Naive thymus-derived CD4-positive, alpha-beta T cell (primary cell): ENCODE data around the gene IVNS1ABP. TPM values are rescaled to one million over a fixed set of nuclear protein-coding genes. Genes with fewer than 3 reads are reported as not detected.

Experiments used
- ATAC-seq: fragments of 150-1000 bp; cut with Tn5 transposase; 2 replicates; pipeline ENCODE4 v1.10.0; 2021; ENCODE audit warnings: mild to moderate bottlenecking, moderate library complexity
- CTCF ChIA-PET: fragments of 350-600 bp; sonication (Branson Sonifier 250); formaldehyde crosslinking; loops from one replicate; lab custom pipeline; 2021; ENCODE audit warnings: antibody characterized with exemption; lab: Charles Lee
- POLR2A ChIA-PET: fragments of 350-600 bp; sonication (Branson Sonifier 250); formaldehyde crosslinking; loops from one replicate; lab custom pipeline; 2021; ENCODE audit warnings: antibody characterized with exemption, inconsistent platforms; lab: Charles Lee
- DNase-seq, 9 donors: peaks; one replicate each; pipeline versions ENCODE4 v3.0.0 to v3.0.0-alpha.2; 2020 to 2022; ENCODE audit warnings: mixed read lengths in 1 of 9
- H3K27ac ChIP-seq: one replicate; pipeline ENCODE4 v1.7.0; 2013; ENCODE audit warnings: mild to moderate bottlenecking, low read depth, low read length, moderate library complexity
- H3K27me3 ChIP-seq, 2 donors: one replicate each; pipeline ENCODE4 v1.7.0; 2013; ENCODE audit warnings: low read length in 2 of 2, mild to moderate bottlenecking in 2 of 2, moderate library complexity in 2 of 2; ENCODE audit not compliant: control insufficient read depth in 2 of 2, insufficient read depth in 2 of 2
- H3K36me3 ChIP-seq, 3 experiments: 1 replicate in 2 of 3; 2 replicates in 1 of 3; pipeline ENCODE4 v1.7.0; 2013; ENCODE audit warnings: low read length in 3 of 3, mild to moderate bottlenecking in 3 of 3, moderate library complexity in 1 of 3; ENCODE audit not compliant: insufficient read depth in 3 of 3, control insufficient read depth in 2 of 3
- H3K4me1 ChIP-seq, 2 donors: one replicate each; pipeline ENCODE4 v1.7.0; 2013; ENCODE audit warnings: low read length in 2 of 2, mild to moderate bottlenecking in 2 of 2, moderate library complexity in 1 of 2; ENCODE audit not compliant: control insufficient read depth in 2 of 2, insufficient read depth in 2 of 2
- H3K4me3 ChIP-seq: 2 replicates; pipeline ENCODE4 v1.7.0; 2013; ENCODE audit warnings: mild to moderate bottlenecking, low read length
- H3K9me3 ChIP-seq, 3 experiments: 1 replicate in 2 of 3; 2 replicates in 1 of 3; pipeline ENCODE4 v1.7.0; 2013; ENCODE audit warnings: low read length in 3 of 3; ENCODE audit not compliant: control insufficient read depth in 2 of 3
- H3K27ac Mint-ChIP-seq, 9 donors: one replicate each; pipeline ENCODE4 v1.8.0; 2020 to 2022; ENCODE audit warnings: mixed read lengths in 9 of 9, mild to moderate bottlenecking in 8 of 9, moderate library complexity in 5 of 9, inconsistent platforms in 2 of 9
- H3K27me3 Mint-ChIP-seq, 5 donors: one replicate each; pipeline ENCODE4 v1.8.0; 2021 to 2022; ENCODE audit warnings: mixed read lengths in 5 of 5, mild to moderate bottlenecking in 1 of 5
- H3K36me3 Mint-ChIP-seq, 5 donors: one replicate each; pipeline ENCODE4 v1.8.0; 2020 to 2022; ENCODE audit warnings: mixed read lengths in 5 of 5, mild to moderate bottlenecking in 3 of 5, inconsistent platforms in 1 of 5
- H3K4me1 Mint-ChIP-seq, 7 donors: one replicate each; pipeline ENCODE4 v1.8.0; 2020 to 2022; ENCODE audit warnings: mixed read lengths in 7 of 7, mild to moderate bottlenecking in 3 of 7, inconsistent platforms in 1 of 7
- H3K4me3 Mint-ChIP-seq, 10 donors: one replicate each; pipeline ENCODE4 v1.8.0; 2020 to 2022; ENCODE audit warnings: mild to moderate bottlenecking in 10 of 10, mixed read lengths in 10 of 10, moderate library complexity in 6 of 10, inconsistent platforms in 2 of 10
- H3K9me3 Mint-ChIP-seq, 11 donors: one replicate each; pipeline ENCODE4 v1.8.0; 2020 to 2022; ENCODE audit warnings: mixed read lengths in 11 of 11, mild to moderate bottlenecking in 4 of 11, inconsistent platforms in 1 of 11, moderate library complexity in 1 of 11
- intact Hi-C, 2 donors: fragments of 100-400 bp; cut with micrococcal nuclease; formaldehyde crosslinking; loops; one replicate each; pipeline ENCODE4 v1.15.1; 2023
- polyA plus RNA-seq, 2 donors: library from polyadenylated mRNA; unstranded; fragments of 300-500 nt; fragmentation: Illumina TruSeq; gene quantifications; one replicate each; pipeline ENCODE4 v1.2.3, GENCODE V29; 2021
- total RNA-seq, 6 experiments: library from RNA in 5 of 6; stranded (reverse) in 5 of 6; gene quantifications; 1 replicate in 5 of 6; 2 replicates in 1 of 6; pipeline ENCODE4 v1.2.3 and lab custom pipeline; 2021 to 2026

Gene IVNS1ABP
- total and polyA plus RNA-seq, 7 experiments from 2014 or later, result 67.0 to 268 (median 172) TPM

- Mint-ChIP-seq H3K4me1 (peaks cover 43 to 61% (median 51%) of the 10 kb centered on the region in 7 donors), H3K27ac (peak overlapping the region in 5 of 9 donors; percentile 0 to 56 (median 26))
Measured at GRCh38 chr1:185311589-185312225, 5.3 kb downstream of the IVNS1ABP start.

DNA sequence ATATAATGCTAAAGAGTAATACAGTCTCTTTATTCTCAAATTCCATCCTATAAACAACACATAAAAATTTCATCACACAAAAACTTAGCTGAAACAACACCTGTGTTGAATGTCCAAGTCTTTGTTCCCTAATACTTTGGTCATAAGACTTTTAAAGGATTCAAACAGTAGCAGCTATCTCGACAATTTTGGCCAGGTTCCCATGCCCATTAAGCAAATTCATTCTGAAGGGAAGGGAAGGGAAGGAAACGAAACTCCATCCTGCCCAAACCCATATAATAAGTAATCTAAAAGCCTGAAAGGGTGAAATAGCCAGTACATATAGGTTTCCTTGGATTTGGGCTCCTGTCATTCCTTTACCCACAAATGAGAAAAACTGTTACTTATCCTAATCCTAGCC, 7.5 kb downstream of the IVNS1ABP start:
- no peak overlapping the region for H3K27ac ChIP-seq

More at GRCh38 chr1:185311589-185312225, 5.3 kb downstream of the IVNS1ABP start:
- H3K4me3 Mint-ChIP-seq, result peak overlapping the region in 8 of 10 donors; percentile 2 to 100 (median 49)
- peaks cover 0 to 5% (median 0%) of the 10 kb centered on the region in 11 donors for H3K9me3 Mint-ChIP-seq
- H3K4me1 ChIP-seq, result peaks cover 33 to 38% of the 10 kb centered on the region in 2 donors
- ATAC-seq (no peak), DNase-seq (no peak)
- intact Hi-C loops, result loop anchor here (10.0 kb wide), 4 partner anchors 267 to 1257 kb away; partner anchors contain the start of genes NIBAN1 (in 1 of the 2), RNF2 (in 1 of the 2) and TSEN15 (in 1 of the 2)
- POLR2A ChIA-PET, result interaction anchor here (2.0 kb wide), 1 partner anchor 29 kb away, joined by 5 read pairs; no protein-coding TSS in a partner anchor
- H3K27me3 ChIP-seq, result no peaks in the 10 kb centered on the region
- H3K27me3 Mint-ChIP-seq, result no peaks in the 10 kb centered on the region
- peaks cover 0 to 36% (median 22%) of the 10 kb centered on the region in 5 donors for H3K36me3 Mint-ChIP-seq
- H3K36me3 ChIP-seq, result peaks cover 5 to 43% (median 31%) of the 10 kb centered on the region in 3 experiments
- CTCF ChIA-PET, result no interaction called here
- H3K9me3 ChIP-seq, result no peaks in the 10 kb centered on the region
- H3K4me3 ChIP-seq, result no peak overlapping the region
- H3K27ac ChIP-seq, result no peak overlapping the region

DNA sequence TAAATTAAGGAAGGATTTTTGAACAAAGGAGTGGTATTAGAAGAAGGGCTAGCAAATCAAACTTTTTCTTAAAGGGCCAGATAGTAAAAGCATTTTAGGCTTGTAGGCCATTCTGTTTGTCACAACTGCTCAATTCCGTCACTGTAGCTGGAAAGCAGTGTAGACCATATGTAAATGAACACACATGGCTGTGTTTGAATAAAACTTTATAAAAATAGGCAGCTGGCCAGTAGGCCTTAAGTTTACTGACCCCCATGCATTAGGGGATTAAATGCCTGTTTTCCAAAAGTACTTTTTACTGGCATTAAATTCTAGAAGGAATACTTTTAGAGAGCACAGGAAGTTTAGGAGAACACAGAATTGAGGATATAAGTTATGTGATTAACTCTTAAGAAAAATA, 8.9 kb downstream of the IVNS1ABP start:
- ChIA-PET POLR2A (no interaction called here), CTCF (interaction anchor here (2.2 kb wide), 1 partner anchor 373 kb away, joined by 5 read pairs; no protein-coding TSS in a partner anchor)
- Mint-ChIP-seq H3K4me1 (peaks cover 20 to 51% (median 29%) of the 10 kb centered on the region in 7 donors), H3K9me3 (peaks cover 0 to 5% (median 0%) of the 10 kb centered on the region in 11 donors), H3K4me3 (no peak overlapping the region), H3K27me3 (no peaks in the 10 kb centered on the region), H3K36me3 (peaks cover 16 to 58% (median 48%) of the 10 kb centered on the region in 5 donors), H3K27ac (peak overlapping the region in 3 of 9 donors; percentile 2 to 91 (median 33))
- H3K4me1 ChIP-seq, result peaks cover 12 to 15% of the 10 kb centered on the region in 2 donors
- H3K9me3 ChIP-seq, result no peaks in the 10 kb centered on the region
- no peak for ATAC-seq
- no peak for DNase-seq
- H3K27ac ChIP-seq, result no peak overlapping the region
- peaks cover 13 to 66% (median 54%) of the 10 kb centered on the region in 3 experiments for H3K36me3 ChIP-seq
- no peaks in the 10 kb centered on the region for H3K27me3 ChIP-seq
- intact Hi-C loops, result loop anchor here (1.0 to 5.0 kb wide), 2 partner anchors 8 to 501 kb away; no protein-coding TSS in a partner anchor
- no peak overlapping the region for H3K4me3 ChIP-seq

More for the DNA sequence above, 7.5 kb downstream of the IVNS1ABP start:
- Mint-ChIP-seq H3K36me3 (peaks cover 11 to 46% (median 40%) of the 10 kb centered on the region in 5 donors), H3K27me3 (no peaks in the 10 kb centered on the region), H3K9me3 (peaks cover 0 to 5% (median 0%) of the 10 kb centered on the region in 11 donors), H3K4me3 (no peak overlapping the region), H3K27ac (no peak overlapping the region), H3K4me1 (peaks cover 35 to 59% (median 41%) of the 10 kb centered on the region in 7 donors)
- ChIA-PET CTCF (interaction anchor here (0.8 to 2.2 kb wide), 2 partner anchors 71 to 371 kb away, joined by 4 to 5 read pairs; no protein-coding TSS in a partner anchor), POLR2A (interaction anchor here (1.1 kb wide), 1 partner anchor 8 kb away, joined by 4 read pairs; no protein-coding TSS in a partner anchor)
- Histone ChIP-seq H3K9me3 (no peaks in the 10 kb centered on the region), H3K27me3 (no peaks in the 10 kb centered on the region), H3K36me3 (peaks cover 9 to 57% (median 48%) of the 10 kb centered on the region in 3 experiments), H3K4me3 (no peak overlapping the region), H3K4me1 (peaks cover 26 to 28% of the 10 kb centered on the region in 2 donors)
- ATAC-seq (no peak), DNase-seq (no peak)
- intact Hi-C loops, result loop anchor here in 1 of 2 donors (5.0 kb wide), 1 partner anchor 502 kb away; no protein-coding TSS in a partner anchor

- no peaks in the 10 kb centered on the region for H3K27me3 Mint-ChIP-seq
- intact Hi-C loops, result loop anchor here in 1 of 2 donors (1.0 to 5.0 kb wide), 2 partner anchors 9 to 498 kb away; no protein-coding TSS in a partner anchor
- no peaks in the 10 kb centered on the region for H3K9me3 ChIP-seq
- no peak overlapping the region for H3K4me3 Mint-ChIP-seq
- no peaks in the 10 kb centered on the region for H3K27me3 ChIP-seq
- peaks cover 18 to 70% (median 62%) of the 10 kb centered on the region in 3 experiments for H3K36me3 ChIP-seq
- peaks cover 0 to 1% (median 0%) of the 10 kb centered on the region in 11 donors for H3K9me3 Mint-ChIP-seq
- peak; percentile 13 for ATAC-seq
- POLR2A ChIA-PET, result interaction anchor here (3.4 kb wide), 1 partner anchor 11 kb away, joined by 28 read pairs; the partner anchor contains the start of gene IVNS1ABP
- no peak for DNase-seq
- peak overlapping the region in 5 of 9 donors; percentile 11 to 34 (median 18) for H3K27ac Mint-ChIP-seq
- H3K27ac ChIP-seq, result no peak overlapping the region
- H3K4me3 ChIP-seq, result no peak overlapping the region
- H3K36me3 Mint-ChIP-seq, result peaks cover 16 to 64% (median 52%) of the 10 kb centered on the region in 5 donors
- no peaks in the 10 kb centered on the region for H3K4me1 ChIP-seq
- H3K4me1 Mint-ChIP-seq, result peaks cover 5 to 37% (median 8%) of the 10 kb centered on the region in 7 donors
- CTCF ChIA-PET, result interaction anchor here (0.9 to 1.9 kb wide), 4 partner anchors 10 to 376 kb away, joined by 3 to 5 read pairs (median 4); no protein-coding TSS in a partner anchor
Measured at GRCh38 chr1:185305419-185305818, 11.6 kb downstream of the IVNS1ABP start.

DNA sequence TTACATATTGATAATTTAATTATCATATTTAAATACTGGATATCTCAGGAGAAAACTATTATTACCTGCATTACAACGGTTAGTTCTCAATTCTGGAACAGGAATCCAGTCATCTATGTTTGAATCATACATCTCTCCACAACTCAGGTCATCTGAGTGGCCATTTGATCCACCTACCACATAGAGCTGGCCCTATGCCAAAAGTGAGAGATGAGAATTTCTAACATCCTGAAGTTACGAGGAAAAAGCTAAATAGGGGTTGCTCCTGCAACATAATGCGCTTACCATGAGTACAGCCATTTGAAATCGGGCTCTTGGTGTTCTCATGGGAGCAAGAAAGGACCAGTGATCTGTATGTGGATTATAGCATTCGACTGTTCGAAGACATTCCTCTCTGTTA, 16.9 kb downstream of the IVNS1ABP start:
- Mint-ChIP-seq H3K27me3 (no peaks in the 10 kb centered on the region), H3K27ac (no peak overlapping the region), H3K4me1 (peaks cover 0 to 25% (median 9%) of the 10 kb centered on the region in 7 donors), H3K36me3 (peaks cover 21 to 70% (median 46%) of the 10 kb centered on the region in 5 donors), H3K9me3 (peaks cover 0 to 1% (median 0%) of the 10 kb centered on the region in 11 donors), H3K4me3 (no peak overlapping the region)
- Histone ChIP-seq H3K27me3 (no peaks in the 10 kb centered on the region), H3K36me3 (peaks cover 20 to 67% (median 39%) of the 10 kb centered on the region in 3 experiments), H3K27ac (no peak overlapping the region), H3K4me3 (no peak overlapping the region), H3K9me3 (no peaks in the 10 kb centered on the region), H3K4me1 (no peaks in the 10 kb centered on the region)
- DNase-seq, result no peak
- POLR2A ChIA-PET, result interaction anchor here (1.0 to 2.9 kb wide), 5 partner anchors 7 to 374 kb away, joined by 3 to 14 read pairs (median 6); partner anchors contain the start of gene IVNS1ABP
- CTCF ChIA-PET, result interaction anchor here (0.6 to 0.7 kb wide), 2 partner anchors 30 to 133 kb away, joined by 3 read pairs; no protein-coding TSS in a partner anchor
- no peak for ATAC-seq
- intact Hi-C loops, result no loop called here

- H3K4me3 ChIP-seq, result no peak overlapping the region
- no peaks in the 10 kb centered on the region for H3K27me3 ChIP-seq
- H3K4me1 ChIP-seq, result peaks cover 0 to 2% of the 10 kb centered on the region in 2 donors
- no peak overlapping the region for H3K27ac ChIP-seq
- POLR2A ChIA-PET, result interaction anchor here (1.0 to 1.6 kb wide), 2 partner anchors 16 to 19 kb away, joined by 3 to 4 read pairs; partner anchors contain the start of gene IVNS1ABP
- H3K9me3 ChIP-seq, result no peaks in the 10 kb centered on the region
- CTCF ChIA-PET, result interaction anchor here (1.2 kb wide), 1 partner anchor 59 kb away, joined by 4 read pairs; no protein-coding TSS in a partner anchor
- H3K36me3 ChIP-seq, result peaks cover 12 to 53% (median 26%) of the 10 kb centered on the region in 3 experiments
- intact Hi-C loops, result loop anchor here in 1 of 2 donors (1.0 to 2.0 kb wide), 2 partner anchors 10 to 17 kb away; no protein-coding TSS in a partner anchor
- DNase-seq, result no peak
- Mint-ChIP-seq H3K27me3 (no peaks in the 10 kb centered on the region), H3K27ac (peak overlapping the region in 7 of 9 donors; percentile 12 to 69 (median 51)), H3K36me3 (peaks cover 10 to 64% (median 45%) of the 10 kb centered on the region in 5 donors), H3K4me1 (peaks cover 2 to 26% (median 19%) of the 10 kb centered on the region in 7 donors), H3K9me3 (peaks cover 0 to 1% (median 0%) of the 10 kb centered on the region in 11 donors), H3K4me3 (no peak overlapping the region)
- ATAC-seq, result no peak
Measured at GRCh38 chr1:185297982-185298381, 19.1 kb downstream of the IVNS1ABP start.
